HEK293 (cell line): ENCODE results near the gene PCAT6.

Source experiments
- GLI2 ChIP-seq: fragments of 450-650 bp; formaldehyde crosslinking; IDR thresholded peaks from 2 replicates; pipeline ENCODE4; 2017; ENCODE audit warnings: missing biosample characterization, missing genetic modification characterization, low read depth, borderline replicate concordance
- GLI4 ChIP-seq: fragments of 450-650 bp; formaldehyde crosslinking; IDR thresholded peaks from 2 replicates; pipeline ENCODE4 v1.5.1; 2016; ENCODE audit warnings: missing biosample characterization, missing genetic modification characterization
- SCRT2 ChIP-seq: fragments of 450-650 bp; formaldehyde crosslinking; IDR thresholded peaks from 2 replicates; pipeline ENCODE4 v1.5.1; 2016; ENCODE audit warnings: missing biosample characterization, missing genetic modification characterization
- TCF7L2 ChIP-seq: IDR thresholded peaks from 2 replicates; pipeline ENCODE4 v1.6.1; 2011; ENCODE audit warnings: low read depth, mild to moderate bottlenecking, inconsistent platforms, low read length, moderate library complexity, borderline replicate concordance
- WT1 ChIP-seq: fragments of 450-650 bp; formaldehyde crosslinking; IDR thresholded peaks from 2 replicates; pipeline ENCODE4 v1.5.1; 2016; ENCODE audit warnings: missing biosample characterization, missing genetic modification characterization
- ZFHX2 ChIP-seq: fragments of 450-650 bp; formaldehyde crosslinking; conservative IDR thresholded peaks from 2 replicates; pipeline ENCODE4 v1.5.1; 2016; ENCODE audit warnings: missing biosample characterization, missing genetic modification characterization
- ZNF133 ChIP-seq: fragments of 450-650 bp; formaldehyde crosslinking; IDR thresholded peaks from 2 replicates; pipeline ENCODE4 v1.5.1; 2016; ENCODE audit warnings: missing biosample characterization, missing genetic modification characterization
- ZNF221 ChIP-seq: fragments of 450-650 bp; formaldehyde crosslinking; IDR thresholded peaks from 2 replicates; pipeline ENCODE4 v1.5.1; 2017; ENCODE audit warnings: missing biosample characterization, missing genetic modification characterization, borderline replicate concordance
- ZNF248 ChIP-seq: fragments of 450-650 bp; formaldehyde crosslinking; IDR thresholded peaks from 2 replicates; pipeline ENCODE4 v1.5.1; 2017; ENCODE audit warnings: missing biosample characterization, missing genetic modification characterization
- ZNF324 ChIP-seq: fragments of 450-650 bp; formaldehyde crosslinking; IDR thresholded peaks from 2 replicates; pipeline ENCODE4 v1.5.1; 2016; ENCODE audit warnings: missing biosample characterization, missing genetic modification characterization
- ZNF404 ChIP-seq: fragments of 450-650 bp; formaldehyde crosslinking; IDR thresholded peaks from 2 replicates; pipeline ENCODE4 v1.5.1; 2017; ENCODE audit warnings: missing biosample characterization, missing genetic modification characterization
- ZNF426 ChIP-seq: fragments of 450-650 bp; formaldehyde crosslinking; IDR thresholded peaks from 2 replicates; pipeline ENCODE4 v1.5.1; 2017; ENCODE audit warnings: missing biosample characterization, missing genetic modification characterization, mild to moderate bottlenecking, inconsistent platforms, moderate library complexity
- ZNF514 ChIP-seq: fragments of 450-650 bp; formaldehyde crosslinking; IDR thresholded peaks from 2 replicates; pipeline ENCODE4 v1.5.1; 2016; ENCODE audit warnings: missing biosample characterization, missing genetic modification characterization
- ZNF555 ChIP-seq: fragments of 450-650 bp; formaldehyde crosslinking; conservative IDR thresholded peaks from 2 replicates; pipeline ENCODE4 v1.5.1; 2017; ENCODE audit warnings: missing biosample characterization, mild to moderate bottlenecking, missing genetic modification characterization, inconsistent platforms
- ZNF777 ChIP-seq: fragments of 450-650 bp; formaldehyde crosslinking; IDR thresholded peaks from 2 replicates; pipeline ENCODE4 v1.5.1; 2017; ENCODE audit warnings: missing biosample characterization, missing genetic modification characterization, borderline replicate concordance
- ZNF792 ChIP-seq: fragments of 450-650 bp; formaldehyde crosslinking; IDR thresholded peaks from 2 replicates; pipeline ENCODE4 v1.5.1; 2016; ENCODE audit warnings: missing biosample characterization, missing genetic modification characterization
- ZNF843 ChIP-seq: fragments of 450-650 bp; formaldehyde crosslinking; IDR thresholded peaks from 2 replicates; pipeline ENCODE4 v1.5.1; 2016; ENCODE audit warnings: missing biosample characterization, missing genetic modification characterization
- ZSCAN23 ChIP-seq: fragments of 450-650 bp; formaldehyde crosslinking; IDR thresholded peaks from 2 replicates; pipeline ENCODE4 v1.5.1; 2016; ENCODE audit warnings: missing biosample characterization, missing genetic modification characterization
- TF ChIP-seq, protein P1 (sequence below): fragments of 450-650 bp; formaldehyde crosslinking; IDR thresholded peaks from 2 replicates; pipeline ENCODE4 v1.5.0; 2017; ENCODE audit warnings: missing biosample characterization, missing genetic modification characterization, borderline replicate concordance
- TF ChIP-seq, protein P2 (sequence below): fragments of 450-650 bp; formaldehyde crosslinking; IDR thresholded peaks from 2 replicates; pipeline ENCODE4 v1.5.1; 2016; ENCODE audit warnings: missing biosample characterization, missing genetic modification characterization
- TF ChIP-seq, protein P3 (sequence below): fragments of 450-650 bp; formaldehyde crosslinking; IDR thresholded peaks from 2 replicates; pipeline ENCODE4 v1.5.1; 2016; ENCODE audit warnings: missing biosample characterization, missing genetic modification characterization, borderline replicate concordance
- TF ChIP-seq, protein P4 (sequence below): fragments of 450-650 bp; formaldehyde crosslinking; IDR thresholded peaks from 2 replicates; pipeline ENCODE4 v1.5.1; 2017; ENCODE audit warnings: missing biosample characterization, missing genetic modification characterization
- TF ChIP-seq, protein P5 (sequence below): fragments of 450-650 bp; formaldehyde crosslinking; conservative IDR thresholded peaks from 2 replicates; pipeline ENCODE4 v1.5.1; 2016; ENCODE audit warnings: low read depth, missing biosample characterization, missing genetic modification characterization

PCAT6 gene

GRCh38 chr1:202807926-202808757 is 2.6 kb upstream of the PCAT6 start, which contains the start of gene KDM5B (continued):
- TF ChIP-seq ZNF221 (tag by site-specific recombination) (no peak), ZNF133 (tag by site-specific recombination) (no peak), ZNF514 (no peak), TCF7L2 (no peak), SCRT2 (peak; percentile 74), GLI4 (tag by site-specific recombination) (0 out of 2 replicates have a peak, but pooled peaks have one; percentile 45), GLI2 (no peak), ZNF404 (no peak), ZNF324 (no peak), ZNF426 (tag by site-specific recombination) (no peak), WT1 (tag by site-specific recombination) (0 out of 2 replicates have a peak, but pooled peaks have one; percentile 37), ZFHX2 (peak; percentile 73), ZNF555 (tag by site-specific recombination) (no peak), ZNF248 (no peak), ZNF792 (no peak), ZNF777 (tag by site-specific recombination) (no peak; the same call in none of the 2 replicates), ZNF843 (0 out of 2 replicates have a peak, but pooled peaks have one; percentile 54), ZSCAN23 (no peak)
- TF ChIP-seq, protein P1, sequence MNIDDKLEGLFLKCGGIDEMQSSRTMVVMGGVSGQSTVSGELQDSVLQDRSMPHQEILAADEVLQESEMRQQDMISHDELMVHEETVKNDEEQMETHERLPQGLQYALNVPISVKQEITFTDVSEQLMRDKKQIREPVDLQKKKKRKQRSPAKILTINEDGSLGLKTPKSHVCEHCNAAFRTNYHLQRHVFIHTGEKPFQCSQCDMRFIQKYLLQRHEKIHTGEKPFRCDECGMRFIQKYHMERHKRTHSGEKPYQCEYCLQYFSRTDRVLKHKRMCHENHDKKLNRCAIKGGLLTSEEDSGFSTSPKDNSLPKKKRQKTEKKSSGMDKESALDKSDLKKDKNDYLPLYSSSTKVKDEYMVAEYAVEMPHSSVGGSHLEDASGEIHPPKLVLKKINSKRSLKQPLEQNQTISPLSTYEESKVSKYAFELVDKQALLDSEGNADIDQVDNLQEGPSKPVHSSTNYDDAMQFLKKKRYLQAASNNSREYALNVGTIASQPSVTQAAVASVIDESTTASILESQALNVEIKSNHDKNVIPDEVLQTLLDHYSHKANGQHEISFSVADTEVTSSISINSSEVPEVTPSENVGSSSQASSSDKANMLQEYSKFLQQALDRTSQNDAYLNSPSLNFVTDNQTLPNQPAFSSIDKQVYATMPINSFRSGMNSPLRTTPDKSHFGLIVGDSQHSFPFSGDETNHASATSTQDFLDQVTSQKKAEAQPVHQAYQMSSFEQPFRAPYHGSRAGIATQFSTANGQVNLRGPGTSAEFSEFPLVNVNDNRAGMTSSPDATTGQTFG: no peak
- TF ChIP-seq, protein P2, sequence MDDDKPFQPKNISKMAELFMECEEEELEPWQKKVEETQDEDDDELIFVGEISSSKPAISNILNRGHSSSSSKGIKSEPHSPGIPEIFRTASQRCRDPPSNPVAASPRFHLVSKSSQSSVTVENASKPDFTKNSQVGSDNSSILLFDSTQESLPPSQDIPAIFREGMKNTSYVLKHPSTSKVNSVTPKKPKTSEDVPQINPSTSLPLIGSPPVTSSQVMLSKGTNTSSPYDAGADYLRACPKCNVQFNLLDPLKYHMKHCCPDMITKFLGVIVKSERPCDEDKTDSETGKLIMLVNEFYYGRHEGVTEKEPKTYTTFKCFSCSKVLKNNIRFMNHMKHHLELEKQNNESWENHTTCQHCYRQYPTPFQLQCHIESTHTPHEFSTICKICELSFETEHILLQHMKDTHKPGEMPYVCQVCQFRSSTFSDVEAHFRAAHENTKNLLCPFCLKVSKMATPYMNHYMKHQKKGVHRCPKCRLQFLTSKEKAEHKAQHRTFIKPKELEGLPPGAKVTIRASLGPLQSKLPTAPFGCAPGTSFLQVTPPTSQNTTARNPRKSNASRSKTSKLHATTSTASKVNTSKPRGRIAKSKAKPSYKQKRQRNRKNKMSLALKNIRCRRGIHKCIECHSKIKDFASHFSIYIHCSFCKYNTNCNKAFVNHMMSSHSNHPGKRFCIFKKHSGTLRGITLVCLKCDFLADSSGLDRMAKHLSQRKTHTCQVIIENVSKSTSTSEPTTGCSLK (tag by site-specific recombination): no peak
- TF ChIP-seq, protein P3, sequence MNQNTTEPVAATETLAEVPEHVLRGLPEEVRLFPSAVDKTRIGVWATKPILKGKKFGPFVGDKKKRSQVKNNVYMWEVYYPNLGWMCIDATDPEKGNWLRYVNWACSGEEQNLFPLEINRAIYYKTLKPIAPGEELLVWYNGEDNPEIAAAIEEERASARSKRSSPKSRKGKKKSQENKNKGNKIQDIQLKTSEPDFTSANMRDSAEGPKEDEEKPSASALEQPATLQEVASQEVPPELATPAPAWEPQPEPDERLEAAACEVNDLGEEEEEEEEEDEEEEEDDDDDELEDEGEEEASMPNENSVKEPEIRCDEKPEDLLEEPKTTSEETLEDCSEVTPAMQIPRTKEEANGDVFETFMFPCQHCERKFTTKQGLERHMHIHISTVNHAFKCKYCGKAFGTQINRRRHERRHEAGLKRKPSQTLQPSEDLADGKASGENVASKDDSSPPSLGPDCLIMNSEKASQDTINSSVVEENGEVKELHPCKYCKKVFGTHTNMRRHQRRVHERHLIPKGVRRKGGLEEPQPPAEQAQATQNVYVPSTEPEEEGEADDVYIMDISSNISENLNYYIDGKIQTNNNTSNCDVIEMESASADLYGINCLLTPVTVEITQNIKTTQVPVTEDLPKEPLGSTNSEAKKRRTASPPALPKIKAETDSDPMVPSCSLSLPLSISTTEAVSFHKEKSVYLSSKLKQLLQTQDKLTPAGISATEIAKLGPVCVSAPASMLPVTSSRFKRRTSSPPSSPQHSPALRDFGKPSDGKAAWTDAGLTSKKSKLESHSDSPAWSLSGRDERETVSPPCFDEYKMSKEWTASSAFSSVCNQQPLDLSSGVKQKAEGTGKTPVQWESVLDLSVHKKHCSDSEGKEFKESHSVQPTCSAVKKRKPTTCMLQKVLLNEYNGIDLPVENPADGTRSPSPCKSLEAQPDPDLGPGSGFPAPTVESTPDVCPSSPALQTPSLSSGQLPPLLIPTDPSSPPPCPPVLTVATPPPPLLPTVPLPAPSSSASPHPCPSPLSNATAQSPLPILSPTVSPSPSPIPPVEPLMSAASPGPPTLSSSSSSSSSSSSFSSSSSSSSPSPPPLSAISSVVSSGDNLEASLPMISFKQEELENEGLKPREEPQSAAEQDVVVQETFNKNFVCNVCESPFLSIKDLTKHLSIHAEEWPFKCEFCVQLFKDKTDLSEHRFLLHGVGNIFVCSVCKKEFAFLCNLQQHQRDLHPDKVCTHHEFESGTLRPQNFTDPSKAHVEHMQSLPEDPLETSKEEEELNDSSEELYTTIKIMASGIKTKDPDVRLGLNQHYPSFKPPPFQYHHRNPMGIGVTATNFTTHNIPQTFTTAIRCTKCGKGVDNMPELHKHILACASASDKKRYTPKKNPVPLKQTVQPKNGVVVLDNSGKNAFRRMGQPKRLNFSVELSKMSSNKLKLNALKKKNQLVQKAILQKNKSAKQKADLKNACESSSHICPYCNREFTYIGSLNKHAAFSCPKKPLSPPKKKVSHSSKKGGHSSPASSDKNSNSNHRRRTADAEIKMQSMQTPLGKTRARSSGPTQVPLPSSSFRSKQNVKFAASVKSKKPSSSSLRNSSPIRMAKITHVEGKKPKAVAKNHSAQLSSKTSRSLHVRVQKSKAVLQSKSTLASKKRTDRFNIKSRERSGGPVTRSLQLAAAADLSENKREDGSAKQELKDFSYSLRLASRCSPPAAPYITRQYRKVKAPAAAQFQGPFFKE: no peak
- TF ChIP-seq, protein P4, sequence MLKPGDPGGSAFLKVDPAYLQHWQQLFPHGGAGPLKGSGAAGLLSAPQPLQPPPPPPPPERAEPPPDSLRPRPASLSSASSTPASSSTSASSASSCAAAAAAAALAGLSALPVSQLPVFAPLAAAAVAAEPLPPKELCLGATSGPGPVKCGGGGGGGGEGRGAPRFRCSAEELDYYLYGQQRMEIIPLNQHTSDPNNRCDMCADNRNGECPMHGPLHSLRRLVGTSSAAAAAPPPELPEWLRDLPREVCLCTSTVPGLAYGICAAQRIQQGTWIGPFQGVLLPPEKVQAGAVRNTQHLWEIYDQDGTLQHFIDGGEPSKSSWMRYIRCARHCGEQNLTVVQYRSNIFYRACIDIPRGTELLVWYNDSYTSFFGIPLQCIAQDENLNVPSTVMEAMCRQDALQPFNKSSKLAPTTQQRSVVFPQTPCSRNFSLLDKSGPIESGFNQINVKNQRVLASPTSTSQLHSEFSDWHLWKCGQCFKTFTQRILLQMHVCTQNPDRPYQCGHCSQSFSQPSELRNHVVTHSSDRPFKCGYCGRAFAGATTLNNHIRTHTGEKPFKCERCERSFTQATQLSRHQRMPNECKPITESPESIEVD (tag by site-specific recombination): 0 out of 2 replicates have a peak, but pooled peaks have one; percentile 7
- TF ChIP-seq, protein P5, sequence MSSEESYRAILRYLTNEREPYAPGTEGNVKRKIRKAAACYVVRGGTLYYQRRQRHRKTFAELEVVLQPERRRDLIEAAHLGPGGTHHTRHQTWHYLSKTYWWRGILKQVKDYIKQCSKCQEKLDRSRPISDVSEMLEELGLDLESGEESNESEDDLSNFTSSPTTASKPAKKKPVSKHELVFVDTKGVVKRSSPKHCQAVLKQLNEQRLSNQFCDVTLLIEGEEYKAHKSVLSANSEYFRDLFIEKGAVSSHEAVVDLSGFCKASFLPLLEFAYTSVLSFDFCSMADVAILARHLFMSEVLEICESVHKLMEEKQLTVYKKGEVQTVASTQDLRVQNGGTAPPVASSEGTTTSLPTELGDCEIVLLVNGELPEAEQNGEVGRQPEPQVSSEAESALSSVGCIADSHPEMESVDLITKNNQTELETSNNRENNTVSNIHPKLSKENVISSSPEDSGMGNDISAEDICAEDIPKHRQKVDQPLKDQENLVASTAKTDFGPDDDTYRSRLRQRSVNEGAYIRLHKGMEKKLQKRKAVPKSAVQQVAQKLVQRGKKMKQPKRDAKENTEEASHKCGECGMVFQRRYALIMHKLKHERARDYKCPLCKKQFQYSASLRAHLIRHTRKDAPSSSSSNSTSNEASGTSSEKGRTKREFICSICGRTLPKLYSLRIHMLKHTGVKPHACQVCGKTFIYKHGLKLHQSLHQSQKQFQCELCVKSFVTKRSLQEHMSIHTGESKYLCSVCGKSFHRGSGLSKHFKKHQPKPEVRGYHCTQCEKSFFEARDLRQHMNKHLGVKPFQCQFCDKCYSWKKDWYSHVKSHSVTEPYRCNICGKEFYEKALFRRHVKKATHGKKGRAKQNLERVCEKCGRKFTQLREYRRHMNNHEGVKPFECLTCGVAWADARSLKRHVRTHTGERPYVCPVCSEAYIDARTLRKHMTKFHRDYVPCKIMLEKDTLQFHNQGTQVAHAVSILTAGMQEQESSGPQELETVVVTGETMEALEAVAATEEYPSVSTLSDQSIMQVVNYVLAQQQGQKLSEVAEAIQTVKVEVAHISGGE (tag by site-specific recombination): 0 out of 2 replicates have a peak, but pooled peaks have one; percentile 33
